GM10248 (cell line): ENCODE data around the gene GABRE.
"Not testable (repeated sequence)": the region's sequence is repeated elsewhere in the genome, so short reads cannot be mapped to it uniquely, and the experiment has no call there.

Source experiments
- CTCF ChIA-PET: fragments of 300-600 bp; sonication (Branson Sonifier 250); formaldehyde crosslinking; extraction: SDS; loops from one replicate; lab custom pipeline; 2021; ENCODE audit warnings: antibody characterized with exemption; lab: Yijun Ruan, JAX
- POLR2A ChIA-PET: fragments of 350-650 bp; sonication (Branson Sonifier 250); formaldehyde crosslinking; extraction: SDS; loops from one replicate; lab custom pipeline; 2020; ENCODE audit warnings: antibody characterized with exemption; lab: Yijun Ruan, JAX
- DNase-seq: peaks from one replicate; pipeline ENCODE4 v3.0.0; 2012; ENCODE audit errors: extremely low spot score
- TF ChIP-seq, protein P1 (sequence below): IDR thresholded peaks from 2 replicates; pipeline ENCODE4 v1.5.1; 2012; ENCODE audit warnings: mild to moderate bottlenecking, low read depth; ENCODE audit errors: extremely low read depth, missing control alignments, control extremely low read depth

The GABRE gene

DNA sequence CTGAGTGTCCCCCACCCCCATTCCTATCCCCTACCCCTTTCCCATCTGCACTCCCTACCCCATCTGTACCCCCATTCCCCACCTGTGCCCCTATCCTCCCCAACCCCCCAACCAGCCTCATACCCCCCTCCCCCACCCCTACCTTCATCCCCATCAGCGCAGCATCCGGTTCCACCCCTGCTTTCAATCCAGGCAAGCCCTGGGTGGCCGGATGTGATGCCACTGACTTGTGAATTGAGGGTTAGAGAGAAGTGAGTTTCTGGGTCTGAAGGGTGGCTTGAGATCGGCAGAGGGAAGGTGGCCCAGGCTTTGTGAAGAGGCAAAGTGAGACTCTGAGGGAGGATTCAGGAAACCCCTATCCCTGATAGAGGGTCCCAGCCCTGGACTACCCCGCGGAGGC, 53.9 kb downstream of the GABRE start:
- no peak for DNase-seq
- ChIA-PET POLR2A (no interaction called here), CTCF (no interaction called here)
- TF ChIP-seq, protein P1, sequence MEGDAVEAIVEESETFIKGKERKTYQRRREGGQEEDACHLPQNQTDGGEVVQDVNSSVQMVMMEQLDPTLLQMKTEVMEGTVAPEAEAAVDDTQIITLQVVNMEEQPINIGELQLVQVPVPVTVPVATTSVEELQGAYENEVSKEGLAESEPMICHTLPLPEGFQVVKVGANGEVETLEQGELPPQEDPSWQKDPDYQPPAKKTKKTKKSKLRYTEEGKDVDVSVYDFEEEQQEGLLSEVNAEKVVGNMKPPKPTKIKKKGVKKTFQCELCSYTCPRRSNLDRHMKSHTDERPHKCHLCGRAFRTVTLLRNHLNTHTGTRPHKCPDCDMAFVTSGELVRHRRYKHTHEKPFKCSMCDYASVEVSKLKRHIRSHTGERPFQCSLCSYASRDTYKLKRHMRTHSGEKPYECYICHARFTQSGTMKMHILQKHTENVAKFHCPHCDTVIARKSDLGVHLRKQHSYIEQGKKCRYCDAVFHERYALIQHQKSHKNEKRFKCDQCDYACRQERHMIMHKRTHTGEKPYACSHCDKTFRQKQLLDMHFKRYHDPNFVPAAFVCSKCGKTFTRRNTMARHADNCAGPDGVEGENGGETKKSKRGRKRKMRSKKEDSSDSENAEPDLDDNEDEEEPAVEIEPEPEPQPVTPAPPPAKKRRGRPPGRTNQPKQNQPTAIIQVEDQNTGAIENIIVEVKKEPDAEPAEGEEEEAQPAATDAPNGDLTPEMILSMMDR, result no peak

DNA sequence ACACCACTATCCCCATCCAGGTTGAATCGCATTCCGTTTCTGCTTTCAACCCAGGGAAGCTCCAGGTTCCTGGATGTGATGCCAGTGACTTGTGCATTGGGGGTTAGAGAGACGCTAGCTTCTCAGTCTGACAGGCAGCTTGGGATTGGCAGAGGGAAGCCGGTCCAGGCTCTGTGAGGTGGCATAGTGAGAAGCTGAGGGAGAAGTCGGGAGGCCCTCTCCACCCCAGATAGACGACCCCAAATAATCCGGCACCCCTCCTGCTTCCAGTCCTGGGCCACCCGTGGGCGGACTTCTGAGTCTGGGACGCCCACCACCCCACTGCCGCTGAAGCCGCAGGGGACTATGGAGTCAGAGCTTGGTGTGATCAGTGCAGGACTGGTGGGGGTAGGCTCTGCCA, 54.4 kb downstream of the GABRE start:
- no peak for DNase-seq
- ChIA-PET POLR2A (no interaction called here), CTCF (no interaction called here)
- TF ChIP-seq, protein P1, result no peak

DNA sequence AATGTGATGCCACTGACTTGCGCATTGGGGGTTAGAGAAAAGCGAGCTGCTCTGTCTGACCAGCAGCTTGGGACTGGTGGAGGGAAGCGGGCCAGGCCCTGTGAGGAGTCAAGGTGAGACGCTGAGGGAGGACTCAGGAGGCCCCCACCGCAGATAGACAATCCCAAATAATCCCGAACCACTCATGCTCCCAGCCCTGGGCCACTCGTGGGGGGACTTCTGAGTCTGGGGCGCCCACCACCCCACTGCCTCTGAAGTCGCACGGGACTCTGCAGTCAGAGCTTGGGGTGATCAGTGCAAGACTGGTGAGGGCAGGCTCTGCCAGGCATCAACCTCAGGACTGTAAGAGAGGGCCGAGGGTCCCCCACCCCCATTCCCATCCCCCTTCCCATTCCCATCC, 54.9 kb downstream of the GABRE start:
- DNase-seq, result no peak
- TF ChIP-seq, protein P1, result no peak
- ChIA-PET CTCF (no interaction called here), POLR2A (no interaction called here)

DNA sequence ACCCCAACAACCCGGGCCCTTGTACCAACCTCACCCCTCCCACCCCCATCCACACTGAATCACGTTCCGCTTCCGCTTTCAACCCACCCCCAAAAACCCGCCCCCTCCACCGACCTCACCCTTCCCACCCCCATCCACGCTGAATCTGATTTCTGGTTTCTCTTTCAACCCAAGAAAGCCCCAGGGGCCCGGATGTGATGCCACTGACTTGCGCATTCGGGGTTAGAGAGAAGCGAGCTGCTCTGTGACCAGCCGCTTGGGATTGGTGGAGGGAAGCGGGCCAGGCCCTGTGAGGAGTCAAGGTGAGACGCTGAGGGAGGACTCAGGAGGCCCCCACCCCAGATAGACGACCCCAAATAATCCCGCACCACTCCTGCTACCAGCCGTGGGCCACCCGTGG, 55.7 kb downstream of the GABRE start:
- DNase-seq, CTCF ChIA-PET, POLR2A ChIA-PET: not testable (repeated sequence)

DNA sequence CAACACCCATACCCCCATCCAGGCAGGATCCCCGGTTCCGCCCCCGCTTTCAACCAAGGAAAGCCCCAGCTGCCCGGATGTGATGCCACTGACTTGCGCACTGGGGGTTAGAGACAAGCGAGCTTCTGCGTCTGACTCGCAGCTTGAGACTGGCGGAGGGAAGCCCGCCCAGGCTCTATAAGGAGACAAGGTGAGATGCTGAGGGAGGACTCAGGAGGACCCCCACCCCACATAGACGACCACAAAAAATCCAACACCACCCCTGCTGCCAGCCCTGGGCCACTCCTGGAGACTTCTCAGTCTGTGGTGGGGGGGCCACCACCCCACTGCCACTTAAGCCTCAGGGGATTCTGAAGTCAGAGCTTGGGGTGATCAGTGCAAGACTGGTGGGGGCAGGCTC, 61.7 kb downstream of the GABRE start, which contains the start of gene MAGEA4:
MAGEA4 (plus strand) TSS at position 110 of the 400 bp plus-strand sequence. CDS start 10,776 bp downstream, outside the sequence.
- ChIA-PET CTCF (no interaction called here), POLR2A (no interaction called here)
- DNase-seq, result no peak
- TF ChIP-seq, protein P1, result no peak

DNA sequence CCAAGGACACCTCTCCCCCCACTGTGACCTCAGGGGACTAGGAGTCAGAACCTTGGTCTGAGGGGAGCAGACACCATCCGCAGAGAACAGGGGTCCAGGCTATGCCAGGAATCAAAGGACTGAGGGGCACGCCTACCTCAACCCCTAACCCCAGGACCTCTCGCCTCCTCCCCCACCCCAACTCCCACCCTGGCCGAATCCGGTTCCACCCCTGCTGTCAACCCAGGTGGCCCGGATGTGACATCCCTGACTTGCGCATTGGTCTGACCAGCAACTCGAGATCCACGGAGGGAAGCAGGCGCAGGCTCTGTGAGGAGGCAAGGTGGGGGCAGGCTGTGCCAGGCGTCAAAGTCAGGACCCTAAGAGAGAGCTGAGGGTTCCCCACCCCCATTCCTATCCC, 62.3 kb downstream of the GABRE start:
- ChIA-PET POLR2A (no interaction called here), CTCF (no interaction called here)
- TF ChIP-seq, protein P1, result no peak

DNA sequence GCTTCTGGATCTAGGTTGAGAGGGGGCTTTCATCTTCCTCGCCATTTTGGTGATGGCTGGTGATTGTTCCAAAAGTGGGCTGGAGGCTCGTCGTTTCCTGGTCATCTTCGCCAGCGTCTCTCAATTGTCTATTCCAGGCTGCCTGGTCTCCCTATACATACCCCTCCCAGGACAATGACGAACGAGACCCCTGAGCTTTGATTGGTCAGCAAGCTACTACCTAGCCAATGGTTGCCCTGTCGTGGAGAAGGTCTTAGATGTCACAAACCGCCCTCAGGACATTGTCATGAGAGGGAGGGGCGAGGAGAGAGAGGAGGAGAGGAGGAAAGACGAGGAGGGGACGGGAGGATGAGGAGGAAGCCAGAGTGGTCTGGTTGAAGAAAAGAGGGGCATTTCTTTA, 69.5 kb downstream of the GABRE start:
- POLR2A ChIA-PET, result no interaction called here
- TF ChIP-seq, protein P1, result no peak
- DNase-seq, result no peak
- CTCF ChIA-PET, result no interaction called here

More for the DNA sequence above, 62.3 kb downstream of the GABRE start:
- no peak for DNase-seq
